ENCODE measurements around the gene ZNF423.

The ZNF423 gene

DNA sequence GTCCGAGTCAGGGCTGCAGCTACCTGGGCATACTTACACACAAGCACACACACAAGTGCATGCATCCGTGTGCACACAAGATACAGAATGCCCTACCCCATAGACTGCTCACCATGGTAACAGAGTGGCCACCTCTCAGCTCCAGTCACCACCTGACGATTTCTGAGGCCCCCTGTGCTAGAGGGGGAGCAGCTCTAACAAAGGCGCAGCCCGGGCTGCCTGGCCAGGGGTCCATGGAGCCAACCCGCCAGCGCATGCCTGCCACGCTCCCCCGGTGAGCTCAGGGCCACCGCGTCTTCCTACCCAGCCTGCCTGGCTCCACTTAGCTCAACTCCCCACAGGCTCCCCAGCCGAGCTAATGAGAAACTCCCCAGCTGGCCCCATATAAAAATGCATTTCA is 75.5 kb downstream of the ZNF423 start:
- no peak for FAIRE-seq

DNA sequence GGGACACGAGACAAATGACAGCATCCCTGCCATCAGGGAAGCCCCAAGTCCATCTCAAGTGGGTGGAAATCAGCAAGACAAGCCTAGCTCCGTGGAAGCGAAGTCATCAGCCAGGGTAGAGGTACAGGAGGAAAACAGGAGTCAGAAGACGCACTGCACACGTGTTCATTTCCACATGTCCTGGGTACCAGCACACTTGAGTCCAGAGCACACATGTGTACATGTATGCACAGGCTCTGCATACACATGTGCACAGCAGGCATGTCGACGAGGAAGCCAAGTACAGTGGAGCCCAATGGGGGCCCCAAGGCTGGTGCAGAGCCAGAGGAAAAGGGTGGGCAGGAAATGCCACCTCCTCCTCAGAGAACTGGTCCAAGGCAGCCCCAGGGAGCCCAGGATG is 75.9 kb downstream of the ZNF423 start:
- no peak for FAIRE-seq

DNA sequence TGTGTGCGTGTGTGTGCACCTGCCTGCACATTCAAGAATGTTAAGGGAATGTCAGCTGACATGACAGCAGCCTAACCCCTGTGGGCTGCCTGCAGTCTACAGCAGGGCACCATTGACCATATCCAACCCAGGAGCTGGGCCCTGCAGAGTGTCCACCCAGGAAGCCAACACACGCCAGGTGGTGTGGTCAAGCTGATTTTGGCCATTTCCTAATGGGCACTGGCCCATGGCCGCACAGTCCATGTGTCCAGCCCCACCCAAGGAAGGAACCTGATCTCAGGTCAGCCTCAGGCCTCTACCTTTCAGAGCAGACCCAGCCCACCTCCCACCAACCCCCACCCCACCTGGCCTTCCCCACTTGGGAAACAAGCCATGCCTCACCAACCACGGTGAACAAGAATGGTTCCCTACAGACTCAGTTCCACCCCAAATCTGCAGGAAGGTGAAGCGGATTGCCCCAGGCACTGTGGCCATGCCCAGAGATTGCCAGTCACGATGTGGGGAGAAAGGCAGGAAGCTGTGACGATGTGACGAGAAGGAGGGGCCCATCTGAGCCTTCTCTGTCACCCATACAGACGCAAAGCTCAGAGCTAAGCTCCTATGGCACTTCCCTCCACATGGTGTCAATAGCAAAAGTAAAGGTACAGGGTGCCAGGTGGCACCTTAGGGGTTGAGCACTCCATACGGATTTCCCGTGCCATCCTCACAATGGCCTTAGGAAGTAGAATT is 77.5 kb downstream of the ZNF423 start:
- FAIRE-seq, result no peak

GRCh38 chr16:49776734-49777133 is 79.2 kb downstream of the ZNF423 start:
- FAIRE-seq, result no peak

- FAIRE-seq, result no peak
Measured at GRCh38 chr16:49776085-49776595, 79.8 kb downstream of the ZNF423 start.

GRCh38 chr16:49775581-49775980 is 80.3 kb downstream of the ZNF423 start:
- no peak for FAIRE-seq

- no peak for FAIRE-seq
Measured at GRCh38 chr16:49775018-49775417, 80.9 kb downstream of the ZNF423 start.

DNA sequence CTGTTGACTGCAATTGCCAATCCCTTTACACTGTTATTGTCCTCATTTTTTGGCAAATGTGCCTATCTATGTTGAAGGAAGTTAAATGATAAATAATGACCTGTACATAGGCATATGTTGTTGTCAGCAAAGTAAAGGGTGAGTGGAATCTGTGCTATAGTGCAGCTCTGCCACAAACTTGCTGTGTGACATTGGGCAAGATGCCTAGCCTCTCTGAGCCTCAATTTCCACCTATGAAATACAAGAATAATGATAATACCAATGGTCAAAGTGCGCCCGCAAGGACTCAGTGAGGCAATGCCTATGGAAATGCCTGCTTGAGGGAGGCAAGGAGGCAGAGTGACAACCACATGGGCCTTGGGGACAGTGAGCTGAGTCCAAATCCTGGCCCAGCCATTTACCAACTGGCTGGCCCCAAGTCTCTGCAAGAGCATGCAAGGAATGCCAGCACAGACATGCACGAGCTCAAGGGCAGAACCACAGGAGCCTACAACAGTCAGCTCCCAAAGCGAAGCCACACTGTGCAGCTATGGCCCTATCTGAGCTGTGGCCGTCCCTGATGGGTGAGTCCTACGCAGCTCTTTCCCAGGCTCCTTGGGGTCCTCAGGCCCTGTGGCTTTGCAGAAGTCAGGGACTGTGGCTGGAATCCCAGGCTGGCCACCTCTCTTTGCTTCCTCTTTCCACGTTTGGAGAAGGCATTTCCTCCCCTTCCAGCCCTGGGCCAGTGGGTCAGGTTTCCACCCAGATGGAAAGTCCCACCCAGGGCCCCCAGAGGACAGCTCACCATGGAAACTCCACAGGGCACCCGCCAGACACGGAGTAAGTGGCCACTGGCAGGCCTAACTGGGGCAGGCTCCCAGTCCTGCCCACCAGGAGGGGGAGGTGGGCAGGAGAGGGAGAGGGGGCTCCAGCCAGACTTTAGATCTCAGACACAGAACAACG is 82.1 kb downstream of the ZNF423 start:
- FAIRE-seq, result no peak

DNA sequence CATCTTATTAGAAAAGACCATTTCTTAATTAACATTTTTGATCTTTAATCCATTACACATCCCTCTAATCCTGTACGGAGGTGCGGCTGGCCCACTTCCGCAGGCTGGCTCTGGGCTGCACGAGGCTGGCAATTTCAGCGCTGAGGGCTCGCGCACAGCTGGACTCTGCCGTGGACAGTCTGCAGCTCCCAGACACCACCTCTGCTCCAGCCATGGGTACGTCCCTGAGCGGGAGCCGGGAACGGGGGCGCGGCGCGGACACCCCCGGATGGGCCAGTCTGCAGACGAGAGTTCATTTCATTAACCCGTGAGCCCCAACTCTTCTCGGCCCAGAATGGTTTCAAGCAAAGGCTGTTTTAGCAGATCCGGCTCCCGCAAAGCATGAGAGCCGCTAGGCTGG is 87.9 kb downstream of the ZNF423 start:
- no peak for FAIRE-seq

- FAIRE-seq, result no peak
Measured at GRCh38 chr16:49767414-49767813, 88.5 kb downstream of the ZNF423 start.

- no peak for FAIRE-seq
Measured at GRCh38 chr16:49766225-49766624, 89.7 kb downstream of the ZNF423 start.

- no peak for FAIRE-seq
Measured at GRCh38 chr16:49763826-49764225, 92.1 kb downstream of the ZNF423 start.

DNA sequence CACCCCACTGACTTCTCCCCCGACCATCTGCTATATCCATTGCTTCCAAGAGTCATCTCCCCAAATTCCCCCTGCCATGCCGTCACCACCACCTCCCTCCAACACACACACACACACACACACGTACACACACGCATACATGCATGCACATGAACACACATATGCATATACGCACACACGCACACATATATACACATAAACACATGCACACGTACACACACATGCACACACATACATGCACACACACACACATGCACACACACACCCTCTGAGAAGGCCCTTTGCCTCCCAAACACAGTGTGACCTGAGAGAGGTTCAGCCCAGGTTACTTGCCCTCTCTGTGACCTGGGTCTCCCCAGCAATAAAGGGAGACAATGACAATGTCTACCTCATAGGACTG is 95.1 kb downstream of the ZNF423 start:
- FAIRE-seq, result no peak

DNA sequence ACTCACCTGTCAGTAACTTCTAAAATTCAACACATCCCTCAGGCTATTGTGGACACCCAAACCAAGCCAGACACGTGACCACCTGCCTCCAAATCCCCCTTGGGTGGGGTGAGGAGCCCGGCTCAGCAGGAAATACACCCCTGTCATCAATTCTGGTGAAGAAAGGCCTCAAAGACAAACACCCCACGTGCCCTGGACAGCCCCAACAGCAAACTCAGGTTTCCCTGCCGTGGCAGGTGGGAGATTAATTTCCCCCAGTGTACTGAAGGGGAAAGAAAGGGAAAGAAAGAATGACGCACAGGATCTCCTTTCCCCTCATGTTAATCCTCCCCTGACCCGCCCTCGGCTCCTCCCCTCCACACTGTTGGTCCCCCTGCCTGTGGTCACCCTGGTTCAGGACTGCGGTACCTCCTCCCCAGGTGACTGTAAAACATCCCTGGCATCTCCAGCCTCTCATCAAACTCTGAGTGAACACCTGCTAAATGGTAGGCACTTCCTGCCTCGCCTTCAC is 98.3 kb downstream of the ZNF423 start:
- no peak for FAIRE-seq

DNA sequence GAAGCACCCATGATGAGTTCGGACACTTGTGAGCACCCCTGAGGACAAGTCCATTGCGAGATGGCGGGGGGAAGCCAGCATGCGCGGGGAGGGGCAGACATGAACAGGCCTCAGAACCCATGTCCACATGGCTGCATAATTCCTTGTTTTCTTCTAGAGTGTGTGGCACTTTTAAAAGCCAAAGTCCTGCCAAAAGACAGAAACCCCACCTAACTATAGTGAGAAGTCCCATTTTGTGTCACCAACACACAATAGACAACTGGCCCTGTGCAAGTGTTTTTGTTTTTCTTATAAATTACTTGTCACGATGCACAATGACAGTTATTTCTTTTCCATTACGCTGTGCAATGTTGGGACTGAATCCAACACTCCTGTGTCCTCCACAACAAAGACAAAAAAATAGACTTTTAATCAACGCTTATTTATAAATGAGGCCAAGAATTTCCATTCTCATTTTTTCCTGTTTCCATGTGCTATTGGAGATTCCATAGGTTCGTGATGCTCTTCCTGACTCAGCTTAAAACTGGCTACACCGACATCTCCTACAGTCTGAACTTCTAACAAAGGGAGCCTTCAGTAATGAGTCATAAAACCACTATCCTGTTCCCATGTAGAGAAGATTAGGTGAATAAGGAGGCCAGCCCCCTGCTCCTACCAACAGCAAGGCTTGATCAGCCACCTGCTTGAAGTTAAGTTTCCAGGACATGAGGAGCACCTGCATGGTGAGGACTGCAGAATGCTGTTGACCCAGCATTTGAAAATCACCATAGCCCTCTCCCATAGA is 98.9 kb downstream of the ZNF423 start:
- FAIRE-seq, result no peak

DNA sequence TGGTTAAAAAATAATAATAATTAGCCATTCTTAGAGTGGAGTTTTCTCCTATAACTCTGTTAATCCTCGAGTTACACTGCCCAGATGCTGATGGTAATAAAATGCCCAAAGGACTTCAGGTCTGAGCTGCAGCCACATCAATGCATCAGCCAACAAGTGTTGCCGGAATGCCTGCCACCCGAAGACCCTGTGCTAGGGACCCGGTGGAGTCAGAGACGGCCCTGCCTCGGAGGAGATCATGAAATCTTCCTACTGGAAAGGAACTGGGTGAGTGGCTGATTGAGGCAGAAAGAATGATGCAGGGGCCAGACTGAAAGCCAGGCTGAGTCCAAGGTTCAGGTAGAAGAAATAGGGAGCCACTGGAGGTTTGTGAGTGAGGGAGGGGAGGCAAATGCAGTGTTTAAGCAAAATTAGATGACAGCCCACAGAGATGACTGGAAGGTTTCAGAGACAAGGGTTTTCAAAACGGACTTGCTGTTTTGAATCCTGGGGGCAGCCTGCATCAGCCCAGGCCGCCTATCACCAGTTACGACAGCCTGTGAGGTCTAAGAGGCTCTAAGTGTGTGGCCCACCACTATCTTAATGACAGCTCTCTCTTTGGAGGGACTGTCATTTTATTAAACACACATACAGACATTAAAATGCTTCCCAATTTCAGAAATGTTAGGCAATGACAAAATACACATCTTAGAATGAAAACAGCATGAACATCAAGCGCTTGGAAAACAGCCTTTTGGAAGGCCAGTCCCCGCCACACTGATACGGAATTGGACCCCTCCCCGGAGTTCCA is 100.0 kb downstream of the ZNF423 start:
- FAIRE-seq, result no peak

GRCh38 chr16:49755313-49755620 is 100.6 kb downstream of the ZNF423 start:
- peak; percentile 92 for FAIRE-seq

DNA sequence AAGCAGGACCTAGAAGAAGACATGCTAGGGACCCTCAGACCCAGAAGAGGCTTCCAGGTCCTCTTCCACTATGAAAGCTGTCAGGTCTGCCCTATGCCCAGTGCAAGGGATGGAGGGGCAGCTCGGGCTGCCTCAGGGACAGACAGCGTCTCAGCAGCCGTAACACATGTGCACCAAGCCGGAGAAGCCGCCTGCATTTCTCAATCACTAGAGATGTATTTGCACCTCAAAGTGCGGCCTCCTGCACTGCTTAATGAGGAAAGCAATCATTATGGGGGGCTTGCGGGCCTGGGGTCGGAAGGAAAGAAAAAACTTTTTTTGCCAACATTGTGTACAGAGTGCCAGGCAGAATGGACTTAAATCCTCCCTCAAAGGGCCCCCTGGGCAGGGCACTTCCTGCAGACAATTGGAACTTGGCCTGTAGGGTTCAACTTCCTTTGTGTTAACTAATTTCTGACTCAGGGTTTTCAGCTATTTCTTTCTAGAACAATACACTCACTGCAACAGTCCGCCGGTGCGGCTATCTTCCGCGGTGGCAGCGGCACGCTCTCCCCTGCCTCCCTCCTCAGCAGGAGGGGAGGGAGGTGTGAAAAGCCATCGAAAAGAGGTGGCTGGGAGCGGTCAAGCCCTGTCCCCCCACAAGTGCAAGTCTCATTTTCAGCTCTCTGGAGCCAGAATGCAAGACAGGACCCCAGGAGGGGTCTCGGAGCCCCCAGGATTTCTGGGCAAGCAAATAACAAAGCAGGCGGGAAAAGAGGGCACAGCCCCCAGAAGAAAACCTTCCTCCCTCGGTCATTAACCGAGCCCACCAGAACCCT is 101.2 kb downstream of the ZNF423 start:
- FAIRE-seq, result no peak

DNA sequence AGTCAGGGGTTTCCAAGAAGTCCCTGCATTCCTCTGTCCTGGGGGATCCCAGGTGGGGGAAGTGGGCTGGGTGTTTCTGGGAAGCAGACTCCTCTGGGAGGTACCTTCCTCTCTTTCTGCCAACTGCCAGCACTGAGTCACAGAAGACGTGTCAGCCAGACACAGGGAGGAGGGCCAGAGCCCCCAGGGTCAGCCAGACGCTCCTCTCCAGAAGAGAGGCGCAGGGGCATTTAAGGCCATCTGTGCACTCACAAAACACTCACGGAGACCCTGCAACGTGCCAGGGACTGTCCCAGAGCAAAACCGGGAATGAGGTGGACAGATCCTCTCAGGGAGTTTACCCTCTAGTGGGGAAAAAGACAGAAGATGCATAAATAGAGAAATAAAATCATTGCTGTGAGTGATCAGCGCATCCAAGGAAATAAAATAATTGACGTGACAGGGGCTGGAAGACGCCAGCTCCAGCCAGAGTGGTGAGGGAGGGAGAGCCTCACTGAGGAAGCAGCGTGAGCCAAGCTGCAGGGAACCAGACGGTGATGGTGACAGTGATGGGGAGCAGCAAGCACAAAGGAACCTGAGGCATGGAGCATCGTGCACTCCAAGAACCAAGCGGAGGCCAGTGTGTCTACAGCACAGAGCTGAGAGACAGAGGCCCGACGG is 105.4 kb downstream of the ZNF423 start:
- no peak for FAIRE-seq

- FAIRE-seq, result no peak
Measured at GRCh38 chr16:49749816-49750215, 106.1 kb downstream of the ZNF423 start.

DNA sequence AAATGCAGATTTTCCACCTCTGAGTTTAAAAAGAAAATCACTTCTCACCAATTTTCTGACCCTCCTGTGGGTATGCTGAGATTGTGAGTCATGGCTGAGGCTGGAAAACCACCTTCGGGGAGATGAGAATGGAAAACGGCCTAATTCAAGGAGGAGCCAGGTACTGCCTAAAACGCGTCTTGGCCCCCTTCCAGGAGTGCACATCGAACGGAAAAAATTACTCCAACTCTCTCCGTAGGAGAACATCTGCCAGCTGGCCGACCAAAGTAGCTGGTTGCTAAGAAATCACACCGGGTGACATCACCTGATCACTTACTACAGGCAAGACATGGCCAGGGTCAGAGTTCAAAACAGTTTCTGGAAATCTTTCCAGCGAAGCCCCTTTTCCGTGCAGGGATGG is 107.6 kb downstream of the ZNF423 start:
- peak; percentile 97 for FAIRE-seq
